Stimulated activated CD4-positive, alpha-beta T cell treated with anti-CD3 and anti-CD28 coated beads, TNF-alpha, amount 100 ng/mL, for 4 hours (primary cell): ENCODE data around the gene HKDC1.
A peak's percentile ranks its signal among the peaks of the same experiment; 100 is the strongest.

Source experiments
- DNase-seq, 3 experiments: peaks; one replicate each; pipeline ENCODE4 v3.0.0-alpha.2; 2020; ENCODE audit warnings: low read depth in 3 of 3

The HKDC1 gene

GRCh38 chr10:69216577-69217118, 3.5 kb upstream of the HKDC1 start:
- DNase-seq = no peak

DNA sequence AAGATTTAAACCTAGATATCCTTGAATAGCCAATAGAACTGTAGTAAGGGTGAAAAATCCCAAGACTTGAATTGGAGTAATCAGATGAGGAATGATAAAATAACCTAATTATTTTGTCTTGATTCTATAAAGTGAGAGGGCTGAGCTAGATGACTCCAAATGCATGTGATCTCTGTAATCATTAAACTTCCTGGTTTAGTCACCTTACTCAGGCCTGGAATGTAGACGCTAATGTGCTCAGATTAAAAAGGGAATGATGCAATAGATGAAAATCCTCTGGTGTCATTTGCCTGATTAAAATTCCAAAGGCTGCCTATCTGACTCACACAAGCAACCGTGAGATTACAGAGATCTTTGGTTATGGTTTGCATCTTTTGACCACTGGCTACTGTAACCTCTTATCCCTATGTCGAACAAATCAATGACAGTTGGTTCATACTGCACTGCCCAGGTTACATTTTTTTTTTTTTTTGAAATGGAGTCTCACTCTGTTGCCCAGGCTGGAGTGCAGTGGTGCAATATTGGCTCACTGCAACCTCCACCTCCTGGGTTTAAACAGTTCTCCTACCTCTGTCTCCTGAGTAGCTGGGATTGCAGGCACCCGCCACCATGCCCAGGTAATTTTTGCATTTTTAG, 2.9 kb upstream of the HKDC1 start:
- no peak for DNase-seq

GRCh38 chr10:69218831-69219230, 1.3 kb upstream of the HKDC1 start:
- no peak for DNase-seq

DNA sequence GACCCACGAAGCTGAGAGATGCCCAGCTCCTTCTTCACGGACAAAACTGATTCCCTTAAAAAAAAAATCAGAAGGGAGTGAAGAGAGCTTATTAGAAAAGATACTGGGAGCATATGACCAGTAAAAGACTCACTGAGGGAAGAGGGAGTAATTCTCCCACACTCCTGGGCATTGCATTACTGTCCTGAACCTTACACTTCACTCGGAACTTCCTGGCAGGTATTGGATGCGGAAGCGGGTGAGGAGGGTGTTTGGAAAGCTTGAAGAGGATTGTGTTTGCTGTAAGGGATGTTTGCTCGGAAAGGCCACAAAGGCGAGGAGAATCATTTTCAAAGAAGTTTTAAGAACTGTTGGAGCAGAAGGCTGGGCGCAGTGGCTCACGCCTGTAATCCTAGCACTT, 375 bp downstream of the HKDC1 start:
- DNase-seq = no peak

- DNase-seq = peak; percentile 23 to 63 (median 35)
These were observed 2.3 kb downstream of the HKDC1 start for GRCh38 chr10:69222157-69223027.

GRCh38 chr10:69223028-69223342, 2.9 kb downstream of the HKDC1 start:
- DNase-seq = no peak

- no peak for DNase-seq
These were observed 4.9 kb downstream of the HKDC1 start for GRCh38 chr10:69224862-69225657.

GRCh38 chr10:69225681-69226080, 5.5 kb downstream of the HKDC1 start:
- no peak for DNase-seq

DNA sequence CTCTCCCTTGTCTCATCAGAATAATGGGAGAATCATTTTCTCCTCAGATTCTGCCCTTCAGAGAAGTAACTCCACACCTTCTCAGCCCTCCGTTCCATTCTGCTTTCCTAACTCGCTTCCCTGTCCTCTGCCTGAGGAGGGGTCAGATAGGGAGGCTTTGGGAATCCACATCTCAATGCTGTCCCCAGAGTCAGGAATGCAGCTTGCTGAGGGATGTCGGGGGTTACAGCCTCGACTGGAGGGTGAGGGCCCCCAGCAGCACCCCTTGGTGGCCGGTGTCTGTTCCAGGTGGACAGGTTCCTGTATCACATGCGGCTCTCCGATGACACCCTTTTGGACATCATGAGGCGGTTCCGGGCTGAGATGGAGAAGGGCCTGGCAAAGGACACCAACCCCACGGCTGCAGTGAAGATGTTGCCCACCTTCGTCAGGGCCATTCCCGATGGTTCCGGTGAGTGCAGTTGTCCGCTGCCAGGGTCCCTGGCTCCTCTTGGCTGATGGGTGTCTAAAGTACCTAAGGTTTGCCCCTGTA, 6.9 kb downstream of the HKDC1 start:
- DNase-seq = no peak

- no peak for DNase-seq
These were observed 8.0 kb downstream of the HKDC1 start for GRCh38 chr10:69228151-69228550.

DNA sequence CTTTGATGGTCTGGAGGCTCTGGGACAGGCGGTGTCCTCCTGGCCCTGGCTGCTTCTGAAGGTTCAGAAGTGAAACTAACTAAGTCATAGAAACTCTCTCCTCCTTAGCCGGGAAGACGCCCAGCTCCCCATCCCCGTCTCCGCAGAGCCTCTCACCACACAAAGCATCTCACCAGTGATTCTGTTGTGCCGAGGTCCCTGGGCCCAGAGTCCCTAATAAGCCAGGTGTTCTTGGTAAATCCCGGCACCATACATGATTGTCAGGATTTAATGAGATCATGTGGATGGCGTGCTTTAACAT, 9.4 kb downstream of the HKDC1 start:
- no peak for DNase-seq

DNA sequence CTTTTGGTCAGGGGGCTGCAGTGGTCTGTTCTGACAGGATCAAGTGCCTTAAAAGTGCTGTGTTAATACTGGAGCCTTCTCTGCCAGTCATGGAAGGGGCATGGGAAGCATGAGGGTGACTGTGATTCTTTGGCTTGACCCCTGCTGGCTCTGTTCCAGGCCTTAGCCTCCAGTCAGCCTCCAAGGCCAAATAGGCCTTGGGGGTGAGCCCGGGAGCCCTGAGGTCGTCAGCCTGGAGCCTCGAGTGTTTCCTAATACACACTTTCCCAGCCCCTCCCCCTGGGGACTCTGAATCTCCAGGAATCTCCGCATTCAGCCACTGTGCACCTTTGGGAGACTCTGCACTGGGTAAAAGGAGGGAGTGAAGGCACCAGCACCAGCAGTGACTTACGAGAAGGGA, 10.0 kb downstream of the HKDC1 start:
- no peak for DNase-seq

DNA sequence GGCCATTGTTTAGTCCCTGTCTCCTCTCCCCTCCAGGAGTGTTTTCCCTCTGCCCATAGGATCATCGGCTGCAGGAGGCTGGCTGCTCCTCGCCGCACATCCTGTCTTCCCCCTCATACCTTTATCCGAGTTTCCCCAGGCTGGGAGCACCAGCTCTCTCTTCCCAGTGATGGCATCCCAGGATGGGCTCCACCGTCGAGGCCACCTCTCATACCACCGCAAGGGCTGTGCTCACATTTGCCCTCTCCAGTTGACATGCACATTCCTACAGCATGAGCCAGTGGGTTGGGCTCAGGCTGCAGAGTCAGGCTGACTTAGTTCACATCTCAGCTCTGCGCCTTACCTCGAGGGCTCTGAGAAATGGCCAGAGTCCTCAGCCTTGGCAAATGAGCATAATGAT, 12.1 kb downstream of the HKDC1 start:
- DNase-seq = no peak

DNA sequence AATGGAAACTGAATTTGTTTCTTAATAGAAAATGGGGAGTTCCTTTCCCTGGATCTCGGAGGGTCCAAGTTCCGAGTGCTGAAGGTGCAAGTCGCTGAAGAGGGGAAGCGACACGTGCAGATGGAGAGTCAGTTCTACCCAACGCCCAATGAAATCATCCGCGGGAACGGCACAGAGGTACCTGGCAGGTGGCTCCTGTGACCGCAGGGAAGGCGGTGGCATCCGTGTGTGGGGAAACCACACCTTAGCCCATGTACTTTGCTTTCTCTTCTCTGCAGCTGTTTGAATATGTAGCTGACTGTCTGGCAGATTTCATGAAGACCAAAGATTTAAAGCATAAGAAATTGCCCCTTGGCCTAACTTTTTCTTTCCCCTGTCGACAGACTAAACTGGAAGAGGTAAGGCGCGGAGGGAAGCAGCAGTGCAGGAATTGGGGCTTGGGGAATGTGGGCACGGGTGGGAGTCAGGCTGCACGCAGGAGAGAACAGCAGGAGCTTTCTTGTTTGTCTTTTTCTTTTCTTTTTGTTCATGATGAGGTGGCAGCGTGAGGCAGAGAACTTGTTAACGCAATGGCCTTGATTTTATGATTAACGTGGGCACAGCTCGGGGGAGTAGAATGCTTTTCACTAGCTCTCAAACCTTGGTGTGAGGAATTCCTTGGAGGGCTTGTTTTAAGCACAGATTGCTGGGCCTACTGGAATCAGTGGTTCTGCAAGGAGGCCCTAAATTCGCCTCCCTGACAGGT, 12.8 kb downstream of the HKDC1 start:
- peak in 1 of 3 experiments; percentile 9 for DNase-seq

DNA sequence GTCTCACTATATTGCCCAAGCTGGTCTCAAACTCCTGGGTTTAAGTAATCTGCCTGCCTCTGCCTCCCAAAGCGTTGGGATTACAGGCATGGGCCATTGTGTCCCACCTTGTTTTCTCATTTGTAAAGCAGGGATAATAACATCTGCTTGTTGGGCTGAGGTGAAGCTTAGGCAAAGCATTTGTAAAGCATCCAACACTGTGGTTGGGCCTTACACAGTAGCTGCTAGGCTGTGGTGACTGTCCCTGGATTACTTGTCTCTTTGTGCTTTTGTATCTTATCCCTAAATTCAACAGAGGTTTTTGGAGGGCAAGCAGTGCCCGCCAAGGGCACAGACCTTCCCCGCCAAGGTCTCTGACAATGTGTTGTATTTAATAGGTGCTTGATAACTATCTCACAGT, 14.3 kb downstream of the HKDC1 start:
- no peak for DNase-seq

- peak; percentile 74 to 79 (median 79) for DNase-seq
These were observed 17.5 kb downstream of the HKDC1 start for GRCh38 chr10:69237528-69238159.

DNA sequence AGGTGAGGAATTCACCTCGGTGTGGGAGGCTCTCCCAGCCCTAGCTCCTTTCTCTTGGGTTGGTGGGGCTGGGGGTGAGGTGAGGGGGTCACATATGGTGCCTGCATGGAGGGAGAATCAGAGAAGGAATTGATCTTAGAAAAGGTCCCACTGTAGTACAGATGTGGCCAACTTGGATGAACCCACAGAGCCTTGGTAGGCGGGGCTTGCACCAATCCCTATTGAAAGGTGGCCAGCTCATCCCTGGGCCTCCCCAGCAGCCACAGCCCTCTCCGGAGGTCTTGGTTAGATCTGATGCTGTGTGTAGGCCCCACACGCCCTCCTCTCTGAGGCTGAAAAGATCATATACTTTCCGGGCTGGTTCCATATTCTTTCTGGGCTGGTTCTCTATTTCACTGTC, 19.0 kb downstream of the HKDC1 start:
- DNase-seq = no peak

GRCh38 chr10:69239816-69240434, 19.8 kb downstream of the HKDC1 start:
- no peak for DNase-seq

DNA sequence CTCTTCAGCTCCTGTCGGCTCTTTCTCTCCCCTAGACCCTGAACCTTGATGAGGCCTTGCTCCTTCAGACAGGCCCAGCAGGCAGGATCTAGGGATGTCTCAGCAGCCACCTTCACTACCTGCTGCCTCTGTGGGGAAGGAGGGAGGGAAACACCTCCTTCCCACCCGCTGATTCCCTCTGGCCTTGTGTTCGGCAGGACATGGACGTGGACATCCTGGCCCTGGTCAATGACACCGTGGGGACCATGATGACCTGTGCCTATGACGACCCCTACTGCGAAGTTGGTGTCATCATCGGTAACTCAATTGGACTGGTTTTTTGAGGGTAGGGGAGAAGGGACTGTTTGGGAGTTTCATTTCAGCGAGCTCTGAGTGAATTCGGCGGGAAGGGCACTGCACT, 20.3 kb downstream of the HKDC1 start:
- no peak for DNase-seq

DNA sequence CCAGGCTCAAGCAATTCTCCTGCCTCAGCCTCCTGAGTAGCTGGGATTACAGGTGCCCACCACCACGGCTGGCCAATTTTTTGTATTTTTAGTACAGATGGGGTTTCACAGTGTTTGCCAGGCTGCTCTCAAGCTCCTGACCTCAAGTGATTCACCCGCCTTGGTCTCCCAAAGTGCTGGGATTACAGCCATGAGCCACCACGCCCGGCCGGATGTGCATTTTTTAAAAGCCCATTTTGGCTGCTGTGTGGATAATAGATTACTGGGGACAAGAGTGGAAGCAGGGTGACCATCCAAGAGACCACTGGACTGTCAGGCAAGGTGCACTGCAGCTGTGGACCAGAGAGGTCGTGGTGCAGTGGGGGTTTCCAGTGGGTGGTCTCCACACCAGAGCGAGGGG, 21.4 kb downstream of the HKDC1 start:
- DNase-seq = no peak
